Measurements from ENCODE around the gene LAIR2. TPM values are rescaled to one million over a fixed set of nuclear protein-coding genes. Genes with fewer than 3 reads are reported as not detected.

LAIR2 gene
- total and polyA plus RNA-seq, 2 experiments from 2014 or later = not detected

GRCh38 chr19:54475706-54476105 lies 26.9 kb upstream of the LAIR2 start (continued):
- TF ChIP-seq ZNF462 (CRISPR knock-in tag; IDR thresholded peaks at IDR 0.05) = no peak
- TF ChIP-seq REST (IDR thresholded peaks at IDR 0.05; ENCODE audit: unreplicated experiment) = no peak
- no peak for TF ChIP-seq JUNB (IDR thresholded peaks at IDR 0.05; ENCODE audit: unreplicated experiment)
- no peak for TF ChIP-seq STAT1 (IDR thresholded peaks at IDR 0.05; ENCODE audit: unreplicated experiment)
- no peak for TF ChIP-seq ZNF114 (CRISPR knock-in tag; IDR thresholded peaks at IDR 0.05)
- TF ChIP-seq ETS1 (IDR thresholded peaks at IDR 0.05) = no peak
- TF ChIP-seq EZH2phosphoT487 (IDR thresholded peaks at IDR 0.05; ENCODE audit: unreplicated experiment) = no peak
- TF ChIP-seq ZNF331 (CRISPR knock-in tag; IDR thresholded peaks at IDR 0.05; ENCODE audit: low read depth) = no peak
- TF ChIP-seq EZH2 (IDR thresholded peaks at IDR 0.05; ENCODE audit: low read depth, unreplicated experiment) = no peak
- no peak for TF ChIP-seq POLR2AphosphoS5 (IDR thresholded peaks at IDR 0.05; ENCODE audit: low read depth)
